MCF 10A (cell line): Measurements from ENCODE around the gene ZNF488. TPM values are rescaled to one million over a fixed set of nuclear protein-coding genes. Genes with fewer than 3 reads are reported as not detected.
"Not testable (repeated sequence)": the region's sequence is repeated elsewhere in the genome, so short reads cannot be mapped to it uniquely, and the experiment has no call there.

ENCODE experiments used
- BruUV-seq: library from RNA; stranded (reverse); fragments of 400-500 nt; replicated peaks from 2 replicates; lab custom pipeline; 2021; lab: Mats Ljungman, UMichigan
- CTCF ChIA-PET: fragments of 300-600 bp; sonication (Branson Sonifier 250); formaldehyde crosslinking; extraction: SDS; loops from one replicate; lab custom pipeline; 2021; ENCODE audit warnings: antibody characterized with exemption, inconsistent platforms; lab: Yijun Ruan, JAX
- POLR2A ChIA-PET: fragments of 300-600, 350-650 bp; sonication (Branson Sonifier 250); formaldehyde crosslinking; extraction: SDS; loops from one replicate; lab custom pipeline; 2020; ENCODE audit warnings: antibody characterized with exemption, inconsistent platforms; lab: Yijun Ruan, JAX
- DNase-seq: peaks from one replicate; pipeline ENCODE4 v3.0.0-alpha.2; 2018; ENCODE audit not compliant: unreplicated experiment
- H3K27ac Mint-ChIP-seq: one replicate; pipeline ENCODE4 v1.8.0; 2022; ENCODE audit warnings: mild to moderate bottlenecking, low read depth, mixed read lengths; ENCODE audit not compliant: unreplicated experiment
- H3K27me3 Mint-ChIP-seq: one replicate; pipeline ENCODE4 v1.8.0; 2022; ENCODE audit warnings: mixed read lengths; ENCODE audit not compliant: insufficient read depth, unreplicated experiment
- H3K36me3 Mint-ChIP-seq: one replicate; pipeline ENCODE4 v1.8.0; 2022; ENCODE audit warnings: mild to moderate bottlenecking, moderate library complexity, mixed read lengths; ENCODE audit not compliant: insufficient read depth, unreplicated experiment
- H3K4me1 Mint-ChIP-seq: one replicate; pipeline ENCODE4 v1.8.0; 2022; ENCODE audit warnings: mixed read lengths; ENCODE audit not compliant: insufficient read depth, unreplicated experiment
- H3K4me3 Mint-ChIP-seq: one replicate; pipeline ENCODE4 v1.8.0; 2022; ENCODE audit warnings: mild to moderate bottlenecking, moderate library complexity, mixed read lengths; ENCODE audit not compliant: unreplicated experiment
- H3K9me3 Mint-ChIP-seq: one replicate; pipeline ENCODE4 v1.8.0; 2022; ENCODE audit warnings: mixed read lengths; ENCODE audit not compliant: unreplicated experiment
- intact Hi-C: fragments of 100-400 bp; cut with micrococcal nuclease; formaldehyde crosslinking; loops from 2 replicates; pipeline ENCODE4 v1.14.1; 2022
- total RNA-seq: library from RNA; stranded (reverse); gene quantifications from 2 replicates; pipeline ENCODE4 v1.2.3, GENCODE V29; 2022
- TF ChIP-seq, protein P1 (sequence below): fragments of 200-600 bp; IDR thresholded peaks from one replicate; pipeline ENCODE4 v1.8.0; 2022; ENCODE audit warnings: antibody characterized with exemption, mild to moderate bottlenecking; ENCODE audit not compliant: unreplicated experiment

The ZNF488 gene
- total RNA-seq, 1 experiment from 2014 or later = 0.12 TPM

DNA sequence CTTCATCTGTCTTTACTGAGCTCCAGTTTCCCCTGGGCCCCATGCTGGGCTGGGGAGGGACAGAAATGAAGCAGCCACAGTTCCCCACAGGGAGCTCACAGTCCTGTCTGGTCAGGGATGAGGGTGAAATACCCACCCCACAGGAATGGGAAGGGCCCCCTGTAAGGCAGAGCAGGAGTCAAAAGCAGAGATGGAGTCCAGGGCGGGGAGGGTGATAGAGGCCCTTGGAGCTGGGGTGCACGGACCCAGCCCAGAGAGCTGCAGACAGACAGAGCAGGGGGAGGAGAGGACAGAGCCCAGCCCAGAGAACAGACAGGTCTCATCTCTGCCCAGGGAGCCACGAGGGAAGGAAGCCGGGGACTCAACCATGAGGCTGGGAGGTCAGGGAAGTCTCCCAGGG is 34.9 kb upstream of the ZNF488 start:
- TF ChIP-seq, protein P1, sequence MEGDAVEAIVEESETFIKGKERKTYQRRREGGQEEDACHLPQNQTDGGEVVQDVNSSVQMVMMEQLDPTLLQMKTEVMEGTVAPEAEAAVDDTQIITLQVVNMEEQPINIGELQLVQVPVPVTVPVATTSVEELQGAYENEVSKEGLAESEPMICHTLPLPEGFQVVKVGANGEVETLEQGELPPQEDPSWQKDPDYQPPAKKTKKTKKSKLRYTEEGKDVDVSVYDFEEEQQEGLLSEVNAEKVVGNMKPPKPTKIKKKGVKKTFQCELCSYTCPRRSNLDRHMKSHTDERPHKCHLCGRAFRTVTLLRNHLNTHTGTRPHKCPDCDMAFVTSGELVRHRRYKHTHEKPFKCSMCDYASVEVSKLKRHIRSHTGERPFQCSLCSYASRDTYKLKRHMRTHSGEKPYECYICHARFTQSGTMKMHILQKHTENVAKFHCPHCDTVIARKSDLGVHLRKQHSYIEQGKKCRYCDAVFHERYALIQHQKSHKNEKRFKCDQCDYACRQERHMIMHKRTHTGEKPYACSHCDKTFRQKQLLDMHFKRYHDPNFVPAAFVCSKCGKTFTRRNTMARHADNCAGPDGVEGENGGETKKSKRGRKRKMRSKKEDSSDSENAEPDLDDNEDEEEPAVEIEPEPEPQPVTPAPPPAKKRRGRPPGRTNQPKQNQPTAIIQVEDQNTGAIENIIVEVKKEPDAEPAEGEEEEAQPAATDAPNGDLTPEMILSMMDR = no peak
- POLR2A ChIA-PET = interaction anchor here (0.7 kb wide), 1 partner anchor 40 kb away, joined by 3 read pairs; no protein-coding TSS in a partner anchor
- BruUV-seq = no TSS peak
- Mint-ChIP-seq H3K27ac (no peak overlapping the region), H3K27me3 (no peaks in the 10 kb centered on the region), H3K9me3 (no peaks in the 10 kb centered on the region), H3K4me3 (no peak overlapping the region), H3K4me1 (peaks cover 15% of the 10 kb centered on the region), H3K36me3 (no peaks in the 10 kb centered on the region)
- DNase-seq = no peak
- CTCF ChIA-PET = interaction anchor here (0.6 to 1.5 kb wide), 5 partner anchors 9 to 23 kb away, joined by 3 to 5 read pairs (median 3); no protein-coding TSS in a partner anchor
- intact Hi-C loops = no loop called here

DNA sequence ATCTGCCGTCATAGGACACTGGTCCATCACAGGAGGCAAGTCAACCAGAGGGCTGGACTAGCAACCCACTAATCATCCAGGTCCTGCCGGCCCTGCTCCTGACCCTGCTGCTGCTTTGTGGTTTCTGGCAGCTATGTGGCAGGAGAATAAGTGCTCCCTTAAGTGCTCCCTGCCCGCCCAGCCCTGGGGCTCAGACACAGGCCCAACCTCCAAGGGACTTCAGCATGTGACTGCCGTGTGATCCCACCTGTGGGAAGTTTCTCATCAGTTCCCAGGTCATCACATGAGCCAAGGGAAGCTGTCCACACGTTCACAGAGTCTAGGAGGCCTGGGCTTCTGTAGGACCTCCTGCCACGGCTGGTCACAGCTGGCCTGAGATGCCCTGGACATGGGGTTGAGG is 34.2 kb upstream of the ZNF488 start:
- no peaks in the 10 kb centered on the region for H3K36me3 Mint-ChIP-seq
- H3K9me3 Mint-ChIP-seq = no peaks in the 10 kb centered on the region
- TF ChIP-seq, protein P1 = no peak
- BruUV-seq = no TSS peak
- POLR2A ChIA-PET = interaction anchor here (0.7 kb wide), 1 partner anchor 39 kb away, joined by 3 read pairs; no protein-coding TSS in a partner anchor
- CTCF ChIA-PET = interaction anchor here (0.9 to 1.0 kb wide), 2 partner anchors 20 to 112 kb away, joined by 3 to 4 read pairs; no protein-coding TSS in a partner anchor
- intact Hi-C loops = no loop called here
- H3K27me3 Mint-ChIP-seq = no peaks in the 10 kb centered on the region
- no peak overlapping the region for H3K4me3 Mint-ChIP-seq
- no peak overlapping the region for H3K27ac Mint-ChIP-seq
- DNase-seq = no peak
- H3K4me1 Mint-ChIP-seq = peaks cover 15% of the 10 kb centered on the region

- H3K27me3 Mint-ChIP-seq, intact Hi-C loops, DNase-seq, POLR2A ChIA-PET, H3K9me3 Mint-ChIP-seq, H3K27ac Mint-ChIP-seq, BruUV-seq, H3K4me3 Mint-ChIP-seq, CTCF ChIA-PET, H3K36me3 Mint-ChIP-seq: not testable (repeated sequence)
- H3K4me1 Mint-ChIP-seq = peaks cover 13% of the 10 kb centered on the region
These were observed 32.5 kb upstream of the ZNF488 start for GRCh38 chr10:47416305-47417218.

DNA sequence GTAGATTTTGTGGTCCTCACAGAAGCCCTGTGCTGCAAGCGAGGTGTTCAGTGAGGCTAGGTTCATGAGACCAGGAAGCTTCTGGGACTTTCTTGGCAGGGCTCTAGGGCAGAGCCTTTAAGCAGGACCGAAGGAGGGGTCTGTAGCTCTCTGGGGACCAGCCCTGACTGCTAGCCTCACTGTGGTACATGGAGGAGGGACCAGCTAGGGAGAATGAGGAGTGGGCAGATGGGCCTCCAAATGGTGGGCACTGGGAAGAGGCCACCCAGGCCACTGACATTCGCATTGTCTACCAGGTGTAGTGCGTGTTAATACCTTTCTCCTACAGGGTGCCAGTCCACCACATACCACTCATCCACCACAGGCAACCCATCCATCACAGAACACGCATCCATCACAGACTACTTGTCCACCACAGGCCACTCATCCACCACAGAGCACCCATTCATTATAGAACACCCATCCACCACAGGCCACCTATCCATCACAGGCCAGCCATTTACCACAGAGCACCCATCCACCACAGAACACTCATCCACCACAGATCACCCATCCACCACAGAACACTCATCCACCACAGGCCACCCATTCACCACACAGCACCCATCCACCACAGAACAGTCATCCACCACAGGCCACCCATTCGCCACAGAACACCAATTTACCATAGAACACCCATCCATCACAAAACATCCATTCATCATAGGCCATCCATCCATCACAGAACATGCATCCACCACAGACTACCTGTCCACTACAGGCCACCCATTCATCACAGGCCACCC is 31.6 kb upstream of the ZNF488 start:
- POLR2A ChIA-PET = no interaction called here

More for the DNA sequence above, 31.6 kb upstream of the ZNF488 start:
- no peak for DNase-seq
- Mint-ChIP-seq H3K4me1 (peaks cover 5% of the 10 kb centered on the region), H3K36me3 (no peaks in the 10 kb centered on the region), H3K27me3 (no peaks in the 10 kb centered on the region), H3K27ac (no peak overlapping the region), H3K4me3 (no peak overlapping the region), H3K9me3 (no peaks in the 10 kb centered on the region)
- TF ChIP-seq, protein P1 = no peak
- intact Hi-C loops = no loop called here
- BruUV-seq = no TSS peak
- CTCF ChIA-PET = no interaction called here
